HG03039 (cell line): Measurements from ENCODE around the gene PSMB10.
"Not testable (repeated sequence)": the region's sequence is repeated elsewhere in the genome, so short reads cannot be mapped to it uniquely, and the experiment has no call there.

Source experiments
- ATAC-seq: cut with Tn5 transposase; IDR thresholded peaks from one replicate; pipeline ENCODE4 v1.9.1; 2021; ENCODE audit warnings: mild to moderate bottlenecking, moderate library complexity; ENCODE audit not compliant: unreplicated experiment

Gene PSMB10

DNA sequence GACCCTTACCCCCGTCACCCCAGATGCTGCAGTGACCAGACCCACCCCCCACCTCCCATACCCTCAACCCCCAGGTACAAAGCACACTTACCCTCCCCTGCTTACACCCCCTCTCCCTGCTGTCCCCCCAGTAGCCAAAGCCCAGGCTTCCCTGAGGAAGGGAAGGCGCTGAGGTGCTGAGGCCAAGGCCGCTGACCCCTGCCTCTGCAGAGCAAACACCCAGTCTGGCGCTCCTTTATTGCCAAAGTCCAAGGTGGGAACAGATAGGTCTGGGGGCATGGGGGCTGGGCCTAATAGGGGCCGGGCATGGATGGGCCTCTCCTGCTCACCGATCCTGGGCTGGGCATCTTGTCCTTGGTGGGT lies 6.6 kb upstream of the PSMB10 start:
- no peak for ATAC-seq

DNA sequence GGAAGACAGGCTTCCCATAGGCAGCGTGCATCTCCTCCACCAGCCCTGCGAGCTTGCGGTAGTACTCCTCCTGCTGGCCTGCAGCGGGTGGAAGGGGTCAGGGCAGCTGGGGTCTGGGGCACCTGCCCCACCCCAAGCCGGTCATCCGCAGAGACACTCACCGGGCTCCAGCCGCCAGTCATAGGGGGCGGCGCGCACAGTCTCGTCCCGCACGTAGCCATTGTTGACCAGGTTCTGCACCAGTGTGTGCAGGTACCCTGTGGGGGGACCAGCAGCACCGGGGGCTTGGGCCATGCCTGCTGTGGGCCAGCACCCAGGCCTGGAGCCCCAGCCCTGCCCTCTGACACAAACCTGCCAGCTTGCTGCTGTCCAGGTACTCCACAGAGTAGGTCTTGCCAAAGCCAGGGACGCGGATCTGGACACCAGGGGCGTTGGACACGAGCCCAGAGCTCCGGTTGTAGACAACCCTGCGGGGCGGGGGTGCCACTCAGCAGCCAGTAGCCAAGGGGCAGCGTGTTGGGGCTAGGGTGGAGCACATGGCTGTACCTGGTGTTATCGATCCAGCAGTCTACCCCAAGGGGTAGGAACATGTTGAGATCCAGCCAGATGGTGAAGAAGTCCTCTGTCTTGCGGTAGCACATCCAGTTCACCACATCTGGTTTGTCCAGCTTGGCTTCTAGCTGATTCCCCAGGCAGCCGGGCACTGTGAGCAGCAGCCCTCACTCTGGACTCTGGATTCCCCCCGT lies 6.0 kb upstream of the PSMB10 start:
- no peak for ATAC-seq

DNA sequence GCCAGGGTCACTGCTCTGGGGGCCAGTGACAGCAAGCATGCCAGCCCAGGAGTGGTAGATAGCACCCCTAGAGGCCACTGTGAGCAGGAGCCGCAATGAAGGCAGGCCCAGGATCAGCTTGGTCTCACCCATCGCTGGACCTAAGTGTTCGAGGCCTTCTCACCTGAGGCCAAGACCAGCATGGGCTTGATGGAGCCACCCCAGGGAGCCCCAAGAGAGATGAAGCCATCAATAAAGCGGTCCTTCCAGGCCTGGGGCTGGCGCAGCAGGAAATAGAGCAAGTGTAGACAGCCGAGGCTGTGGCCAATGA lies 5.5 kb upstream of the PSMB10 start:
- no peak for ATAC-seq

DNA sequence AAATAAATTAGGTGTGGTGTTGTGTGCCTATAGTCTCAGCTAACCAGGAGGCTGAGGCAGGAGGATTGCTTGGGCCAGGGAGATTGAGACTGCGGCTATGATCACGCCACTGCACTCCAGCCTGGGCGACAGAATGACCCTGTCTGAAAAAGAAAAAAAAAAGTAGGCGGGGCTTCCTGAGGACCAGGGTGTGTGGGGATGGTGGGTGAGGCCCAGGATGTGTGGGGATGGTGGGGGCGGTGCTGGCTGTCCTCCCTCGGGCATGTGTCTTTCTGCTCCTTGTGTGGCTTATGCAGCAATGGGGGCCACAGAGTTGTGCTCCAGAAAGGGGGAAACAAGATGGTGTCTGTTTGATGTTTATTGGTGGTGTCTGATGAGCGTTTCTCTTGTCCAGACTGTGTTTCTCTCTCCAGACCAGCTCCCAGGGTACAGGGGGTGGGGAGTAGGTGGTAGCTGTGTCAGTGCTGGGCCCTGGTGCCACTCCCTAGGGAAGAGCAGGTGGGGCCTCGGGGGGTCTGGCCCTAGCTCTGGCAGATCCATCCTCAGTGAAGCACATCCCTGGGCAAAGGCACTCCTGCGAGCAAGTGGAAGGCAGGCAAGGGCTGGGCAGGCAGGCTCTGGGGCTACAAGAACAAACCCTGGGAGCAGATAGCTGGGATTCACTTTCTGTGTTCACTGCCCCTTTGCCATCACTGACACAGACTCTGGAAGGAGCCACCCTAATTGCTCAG lies 5.0 kb upstream of the PSMB10 start:
- ATAC-seq, result no peak

DNA sequence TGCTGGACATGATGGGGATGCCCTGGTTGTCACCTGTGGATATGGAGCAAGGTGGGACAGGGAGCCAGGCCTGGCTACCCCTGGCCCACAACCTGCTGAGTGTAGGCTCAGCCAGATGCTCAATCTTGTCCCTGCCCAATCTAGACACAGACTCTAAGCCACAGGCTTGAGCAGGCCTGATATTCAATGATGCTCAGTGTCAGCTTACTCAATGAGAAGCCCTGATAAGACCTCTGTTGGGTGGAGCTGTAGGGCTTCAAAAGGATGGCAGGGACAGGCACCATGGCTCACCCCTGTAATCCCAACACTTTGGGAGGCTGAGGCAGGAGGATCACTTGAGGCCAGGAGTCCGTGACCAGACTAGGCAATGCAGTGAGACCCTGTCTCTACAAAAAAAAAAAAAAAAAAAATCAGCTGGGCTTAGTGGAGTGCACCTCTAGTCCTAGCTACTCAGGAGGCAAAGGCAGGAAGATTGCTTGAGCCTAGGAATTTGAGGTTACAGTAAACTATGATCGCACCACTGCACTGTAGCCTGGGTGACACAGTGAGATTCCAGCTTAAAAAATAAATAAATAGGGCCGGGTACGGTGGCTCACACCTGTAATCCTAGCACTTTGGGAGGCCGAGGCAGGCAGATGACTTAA lies 3.9 kb upstream of the PSMB10 start:
- ATAC-seq, result no peak

DNA sequence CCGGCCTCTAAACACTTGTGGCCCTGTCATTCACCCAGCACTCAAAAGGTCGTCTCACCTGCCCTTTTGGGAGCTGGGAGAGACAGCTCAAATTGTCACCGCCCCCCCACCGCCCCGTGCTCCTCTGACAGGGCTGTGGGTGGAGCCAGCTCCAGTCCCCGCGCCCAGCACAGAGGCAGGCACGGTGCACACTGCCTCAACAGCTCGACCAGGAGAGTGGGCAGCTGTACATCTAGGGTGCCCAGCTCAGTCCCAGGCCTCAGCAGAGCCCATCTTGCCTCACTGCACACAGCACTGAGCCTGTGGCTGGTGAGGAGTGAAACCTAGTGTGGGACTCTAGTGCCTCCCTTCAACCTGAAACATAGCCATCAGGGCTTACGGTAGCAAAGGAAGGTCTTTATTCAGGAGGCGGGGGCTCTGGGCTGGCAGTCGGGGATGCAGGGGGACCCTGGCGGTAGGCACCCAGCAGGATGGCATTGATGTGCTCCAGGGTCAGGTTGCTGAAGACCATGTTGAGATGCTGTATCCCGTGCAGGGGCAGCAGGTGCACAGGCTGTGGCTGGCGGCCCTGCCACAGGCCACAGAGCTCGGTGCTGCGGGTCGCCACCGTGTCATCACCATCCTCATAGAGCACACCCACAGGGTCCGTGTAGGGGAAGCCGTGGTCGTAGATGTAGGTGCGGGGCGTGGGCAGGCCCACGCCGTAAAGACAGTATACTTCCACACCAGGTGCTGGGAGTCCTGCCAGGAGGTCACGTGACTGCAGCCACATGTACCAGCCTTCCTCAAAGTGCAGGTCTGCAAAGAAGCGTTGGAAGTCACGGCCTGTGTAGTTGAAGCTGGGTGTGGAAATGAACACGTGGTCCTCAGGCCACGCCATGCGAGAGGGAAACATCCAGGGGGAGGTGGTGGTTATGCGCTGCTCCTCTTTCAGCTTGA lies 3.1 kb upstream of the PSMB10 start:
- ATAC-seq, result no peak

DNA sequence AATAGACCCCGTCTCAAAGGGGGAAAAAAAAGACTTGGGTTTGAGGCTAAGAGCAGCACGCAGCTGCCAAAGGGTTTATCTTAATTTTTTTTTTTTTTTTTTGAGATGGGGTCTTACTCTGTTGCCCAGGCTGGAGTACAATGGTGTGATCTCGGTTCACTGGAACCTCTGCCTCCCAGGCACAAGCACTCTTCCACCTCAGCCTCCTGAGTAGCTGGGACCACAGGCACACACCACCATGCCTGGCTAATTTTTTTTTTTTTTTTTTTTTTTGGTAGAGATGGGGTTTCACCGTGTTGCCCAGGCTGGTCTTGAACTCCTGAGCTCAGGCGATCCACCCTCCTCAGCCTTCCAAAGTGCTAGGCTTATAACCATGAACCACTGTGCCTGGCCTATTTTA lies 1.1 kb upstream of the PSMB10 start:
- ATAC-seq, result not testable (repeated sequence)

DNA sequence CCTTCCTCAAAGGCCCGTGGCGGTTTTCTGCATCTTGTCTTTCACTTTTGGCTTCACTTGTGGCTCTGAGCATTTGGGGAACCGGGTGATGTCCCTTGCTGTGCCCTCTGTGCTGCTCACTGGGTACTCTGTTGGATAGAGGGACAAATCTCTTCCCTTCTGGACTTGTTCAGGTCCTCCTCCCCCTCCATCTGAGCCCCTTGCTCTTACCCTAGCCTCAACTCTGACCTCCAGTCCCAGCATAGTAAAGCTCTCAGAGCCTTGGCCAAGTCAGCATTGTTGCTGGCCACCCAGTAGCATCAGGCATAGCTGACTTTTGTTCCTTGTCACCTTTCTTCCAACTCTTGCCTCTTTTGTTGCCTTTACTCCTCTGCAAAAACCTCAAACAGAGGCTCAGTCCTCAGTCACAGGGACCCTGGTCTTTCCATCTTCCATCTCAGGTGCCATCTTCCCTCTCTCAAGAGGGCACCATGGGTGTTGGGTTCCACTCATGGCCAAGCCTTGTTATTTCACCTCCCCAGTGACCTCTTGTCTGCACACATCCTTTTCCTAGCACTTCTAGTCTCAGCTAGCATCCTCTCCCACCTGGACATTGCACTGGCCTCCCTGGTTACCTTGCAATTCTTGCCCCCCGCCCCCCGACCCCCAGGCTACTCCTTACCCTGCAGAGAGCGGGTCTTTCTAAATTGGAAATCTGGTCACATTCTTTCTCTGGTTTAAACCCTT lies 393 bp upstream of the PSMB10 start:
- ATAC-seq, result no peak

DNA sequence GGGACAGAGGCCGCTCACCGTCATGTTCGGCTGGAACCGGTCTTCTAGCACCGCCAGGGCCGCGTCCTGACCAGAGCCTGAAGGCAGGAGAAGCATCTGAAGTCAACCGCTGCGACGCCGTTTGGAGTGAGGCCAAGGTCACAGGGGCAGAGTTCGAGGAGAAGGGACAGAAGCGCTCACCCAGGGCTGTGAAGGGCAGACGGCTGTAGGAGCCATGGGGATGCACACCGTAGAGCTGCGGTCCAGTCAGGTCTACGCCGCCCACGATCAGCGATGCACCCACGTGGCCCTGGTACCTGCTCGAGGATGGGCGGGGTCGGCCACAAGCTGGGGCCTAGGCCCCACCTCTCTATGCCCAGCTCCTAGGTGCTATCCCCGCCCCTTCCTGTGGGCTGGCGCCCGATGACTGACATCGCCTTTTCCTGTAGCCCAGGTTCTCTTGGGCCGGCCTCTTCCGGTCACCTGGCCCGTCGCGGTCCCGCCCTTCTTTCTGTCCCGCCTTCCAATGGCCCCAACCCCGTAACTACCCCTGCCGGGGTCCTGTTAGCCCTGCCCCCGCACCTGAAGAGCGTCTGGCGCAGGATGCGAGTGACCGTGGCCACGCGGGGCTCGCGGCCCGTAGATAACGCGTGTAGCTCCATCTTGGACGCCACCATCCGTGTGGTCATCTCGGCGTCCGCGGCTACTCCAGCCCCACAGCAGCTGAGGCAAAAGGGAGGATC lies 1.1 kb downstream of the PSMB10 start:
- ATAC-seq, result peak; percentile 90

DNA sequence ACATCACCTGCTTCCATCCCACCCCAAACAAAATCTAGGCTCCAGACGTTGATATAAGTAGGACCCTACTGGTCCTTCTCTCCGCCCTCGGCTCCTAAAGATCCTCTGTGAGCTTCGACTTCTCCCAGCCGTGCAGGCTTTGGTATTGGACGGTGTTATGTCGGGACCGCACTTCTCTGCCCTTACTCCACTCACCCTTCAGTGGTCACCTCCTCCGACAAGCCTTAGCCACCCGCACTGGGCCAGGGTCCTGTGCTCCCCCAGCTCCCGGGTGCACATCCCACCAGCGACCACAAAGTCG lies 1.6 kb downstream of the PSMB10 start:
- no peak for ATAC-seq

DNA sequence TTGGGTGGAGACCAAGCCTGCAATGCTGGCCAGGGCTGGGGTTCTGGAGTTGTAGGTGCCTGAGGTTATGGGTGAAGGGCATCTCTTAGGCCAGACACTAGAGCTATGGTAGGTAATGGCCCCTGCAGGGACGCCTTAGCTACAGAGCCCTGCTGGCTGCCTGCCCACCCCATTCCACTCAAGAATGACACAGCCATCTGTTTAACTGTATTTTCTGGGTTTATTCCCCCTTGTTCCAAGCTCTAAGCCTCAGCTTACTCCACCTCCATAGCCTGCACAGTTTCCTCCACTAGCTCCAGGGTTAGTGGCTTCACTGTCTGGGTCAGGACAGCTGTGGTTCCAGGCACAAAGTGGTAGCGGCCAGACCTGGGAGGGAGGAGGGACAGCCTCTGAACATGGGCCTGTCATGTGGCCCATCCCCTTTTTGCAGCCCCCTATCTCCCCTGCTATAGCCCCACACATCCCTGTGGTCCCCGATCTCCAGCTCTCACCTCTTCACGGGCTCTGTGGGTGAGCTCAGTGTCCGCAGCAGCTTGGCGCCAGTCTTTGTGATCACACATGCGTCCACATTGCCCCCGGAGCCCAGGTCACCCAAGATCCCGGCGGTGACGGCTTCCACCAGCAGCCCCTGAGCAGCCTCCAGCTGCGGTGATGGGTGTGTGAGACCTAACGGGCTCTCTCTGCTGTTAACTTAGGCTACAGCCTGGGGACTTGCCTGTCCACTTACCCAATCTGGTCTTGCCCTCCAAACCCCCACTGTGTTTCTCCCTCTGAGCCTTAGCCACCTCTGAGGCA lies 2.1 kb downstream of the PSMB10 start:
- ATAC-seq, result no peak

DNA sequence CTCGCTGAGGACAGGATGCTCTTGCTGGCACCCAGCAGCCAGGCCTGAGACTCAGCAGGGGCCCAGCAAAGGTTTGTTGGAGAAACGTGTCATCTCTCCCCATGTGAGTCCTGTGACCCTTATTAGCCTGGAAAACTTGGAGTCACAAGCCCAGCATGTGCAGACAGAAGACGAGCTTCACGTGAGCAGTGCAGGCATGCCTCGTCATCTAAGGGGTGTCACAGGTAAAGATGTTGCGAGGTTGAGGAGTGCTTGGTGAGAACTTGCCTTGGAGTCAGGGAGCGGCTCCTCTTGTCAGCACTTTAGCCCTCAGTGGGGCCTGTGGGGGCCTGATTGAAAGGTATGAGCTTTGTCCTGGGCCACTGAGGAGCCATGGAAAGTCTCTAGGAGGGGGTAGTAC lies 2.8 kb downstream of the PSMB10 start:
- ATAC-seq, result no peak

DNA sequence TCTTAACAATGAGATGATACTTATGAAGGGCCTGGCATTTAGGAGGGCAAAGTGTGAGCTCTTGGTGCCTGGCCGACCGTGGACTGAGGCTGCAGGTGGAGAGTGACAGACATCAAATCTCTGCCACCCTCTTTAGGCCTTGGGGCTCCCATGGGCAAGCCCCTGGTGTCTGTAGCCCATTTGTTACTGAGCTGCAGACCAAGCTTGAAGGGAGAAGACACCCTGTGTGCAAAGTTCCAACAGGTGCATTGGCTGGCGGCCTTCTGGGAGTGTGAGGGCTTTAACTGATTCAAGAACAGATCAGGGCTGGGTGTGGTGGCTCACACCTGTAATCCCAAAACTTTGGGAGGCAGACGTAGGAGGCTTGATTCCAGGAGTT lies 4.2 kb downstream of the PSMB10 start:
- no peak for ATAC-seq

DNA sequence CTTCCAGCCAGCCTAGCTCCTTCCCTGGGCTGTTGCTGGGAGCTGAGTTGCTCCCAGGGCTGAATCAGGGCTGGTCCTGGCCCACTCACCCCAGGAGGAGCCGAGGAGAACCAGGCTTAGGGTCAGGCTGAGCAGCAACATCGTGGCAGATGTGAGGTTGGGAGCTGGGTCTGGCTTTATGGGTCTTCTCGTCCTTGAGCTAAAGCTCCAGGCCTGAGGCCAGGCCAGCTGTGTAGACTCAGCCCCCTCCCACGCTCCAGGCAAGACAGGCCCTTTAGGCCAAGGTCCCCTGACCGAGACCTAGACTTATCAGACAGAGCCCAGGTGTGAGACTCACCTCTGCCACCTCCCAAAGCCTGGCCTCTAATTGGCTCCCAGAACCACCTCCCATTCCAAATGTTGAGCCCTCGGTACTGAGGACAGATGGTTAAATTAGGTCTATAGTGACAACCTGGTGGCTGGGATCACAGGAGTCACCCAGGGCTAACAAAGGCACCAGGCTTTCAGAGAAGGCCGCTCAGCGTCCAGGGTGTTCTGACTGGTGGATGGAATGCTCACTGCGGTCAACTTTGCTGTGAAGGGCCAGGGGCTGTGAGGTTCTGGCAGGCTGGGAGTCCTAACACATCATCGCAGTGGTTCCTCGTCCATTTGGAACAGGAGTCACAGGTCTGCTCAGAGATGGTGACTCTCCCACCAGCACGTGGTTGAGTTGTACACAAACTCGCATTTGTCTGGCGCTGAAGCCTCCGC lies 4.8 kb downstream of the PSMB10 start, which contains the start of gene CTRL:
Gene CTRL, minus strand, starts transcription at position 151 of the 750 bp plus-strand sequence. Its CDS starts 10 bp downstream, at position 141.
- no peak for ATAC-seq

DNA sequence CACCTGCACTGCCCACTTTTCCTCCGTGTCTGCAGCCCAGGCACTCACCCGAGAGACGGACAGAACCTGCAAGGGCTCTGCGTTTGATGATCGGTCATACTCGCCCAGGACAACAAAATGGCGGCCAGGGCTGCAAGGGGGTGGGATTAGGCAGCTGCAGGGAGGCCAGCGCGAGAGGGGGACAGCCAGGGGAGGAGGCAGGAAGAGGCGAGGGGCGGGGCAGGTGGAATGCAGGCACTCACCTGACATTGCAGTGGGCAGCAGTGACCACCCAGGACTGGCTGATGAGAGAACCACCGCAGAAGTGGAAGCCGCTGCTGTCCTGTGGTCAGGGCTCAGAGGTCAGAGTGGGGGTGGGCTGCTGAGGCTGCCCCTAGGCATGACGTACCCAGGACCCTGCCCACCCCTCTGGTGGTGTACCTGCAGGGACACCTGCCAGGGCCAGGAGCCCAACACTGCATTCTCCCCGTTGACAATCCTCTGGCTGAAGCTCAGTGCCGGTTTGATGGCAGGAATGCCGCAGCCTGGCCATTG lies 5.9 kb downstream of the PSMB10 start:
- no peak for ATAC-seq

DNA sequence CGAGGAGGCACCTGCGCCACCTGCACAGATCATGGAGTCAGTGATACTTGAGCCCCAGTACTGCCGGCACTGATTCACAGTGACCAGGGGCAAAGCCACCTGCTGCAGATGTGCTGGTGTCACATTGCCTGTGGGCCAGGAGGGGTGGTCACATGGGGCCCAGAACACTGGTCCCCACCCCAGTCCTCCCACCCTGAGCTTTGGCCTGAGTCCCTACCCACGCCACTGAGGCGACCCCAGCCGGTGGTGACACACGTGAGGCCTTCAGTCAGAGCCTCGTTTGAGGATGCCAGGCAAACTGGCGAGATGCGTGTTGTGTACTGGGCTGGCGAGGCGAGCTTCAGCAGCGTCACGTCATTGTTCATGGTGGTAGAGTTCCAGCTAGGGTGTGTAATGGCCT lies 6.5 kb downstream of the PSMB10 start:
- ATAC-seq, result no peak

DNA sequence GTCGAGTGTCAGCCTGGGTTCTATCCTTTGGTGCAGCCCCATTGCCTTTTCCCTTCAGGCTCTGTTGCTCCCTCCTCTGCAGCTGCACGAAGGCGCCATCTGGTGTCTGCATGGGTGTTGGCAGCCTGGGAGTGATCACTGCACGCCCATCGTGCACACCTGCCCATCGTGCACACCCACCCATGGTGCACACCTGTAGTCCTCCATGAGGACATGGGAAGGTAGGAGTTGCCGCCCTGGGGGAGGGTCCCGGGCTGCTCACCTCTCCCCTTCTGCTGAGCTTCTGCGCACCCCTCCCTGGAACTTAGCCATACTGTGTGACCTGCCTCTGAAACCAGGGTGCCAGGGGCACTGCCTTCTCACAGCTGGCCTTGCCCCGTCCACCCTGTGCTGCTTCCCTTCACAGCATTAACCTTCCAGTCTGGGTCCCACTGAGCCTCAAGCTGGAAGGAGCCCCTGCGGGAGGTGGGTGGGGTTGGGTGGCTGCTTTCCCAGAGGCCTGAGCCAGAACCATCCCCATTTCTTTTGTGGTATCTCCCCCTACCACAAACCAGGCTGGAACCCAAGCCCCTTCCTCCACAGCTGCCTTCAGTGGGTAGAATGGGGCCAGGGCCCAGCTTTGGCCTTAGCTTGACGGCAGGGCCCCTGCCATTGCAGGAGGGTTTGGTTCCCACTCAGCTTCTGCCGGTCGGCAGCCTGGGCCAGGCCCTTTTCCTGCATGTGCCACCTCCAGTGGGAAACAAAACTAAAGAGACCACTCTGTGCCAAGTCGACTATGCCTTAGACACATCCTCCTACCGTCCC lies 7.9 kb downstream of the PSMB10 start:
- ATAC-seq, result no peak
